ENCODE results near the gene KIF17.
"Not testable (repeated sequence)": the region's sequence is repeated elsewhere in the genome, so short reads cannot be mapped to it uniquely, and the experiment has no call there.

KIF17 gene

DNA sequence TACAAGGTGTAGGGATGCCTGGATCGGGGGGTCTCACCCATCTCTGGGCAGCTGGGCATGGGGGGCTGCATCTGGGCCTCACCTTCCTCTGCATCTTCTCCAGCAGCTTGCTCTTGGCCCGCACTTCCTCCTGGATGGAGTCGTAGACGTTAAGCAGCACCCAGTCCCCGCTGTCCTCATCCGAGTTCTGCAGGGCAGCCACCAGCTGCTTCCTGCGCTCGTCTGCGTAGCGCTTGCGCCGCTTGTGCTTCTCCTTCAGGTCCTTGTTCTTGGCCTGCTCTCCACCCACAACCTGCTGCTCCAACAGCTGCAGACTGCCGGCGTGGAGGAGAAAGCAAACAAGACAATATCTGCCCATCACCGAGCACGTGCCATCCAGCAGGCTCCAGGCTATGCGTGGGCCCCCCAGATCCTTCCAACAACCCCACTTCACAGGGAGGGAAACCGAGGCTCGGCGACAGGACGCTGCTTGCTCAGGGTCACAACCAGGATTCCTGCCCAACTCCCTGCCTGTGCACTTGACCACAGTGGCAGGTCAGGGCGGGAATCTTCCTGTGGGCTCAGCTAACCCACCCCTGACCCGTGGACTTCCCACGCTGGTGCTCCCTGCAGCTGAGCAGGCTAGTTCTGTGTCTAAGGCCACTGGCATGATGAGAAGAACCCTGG lies 35.1 kb downstream of the KIF17 start:
- Histone ChIP-seq H3K4me1 (ENCODE audit: control insufficient read depth, insufficient read depth, low read length) (no peaks in the 10 kb centered on the region), H3K27me3 (ENCODE audit: control insufficient read depth, insufficient read depth, low read length) (no peaks in the 10 kb centered on the region), H3K36me3 (ENCODE audit: control insufficient read depth, insufficient read depth, low read length) (peaks cover 13% of the 10 kb centered on the region), H3K9me3 (ENCODE audit: control insufficient read depth, insufficient read depth, low read length) (no peaks in the 10 kb centered on the region), H3K9ac (ENCODE audit: low read depth, low read length) (no peak overlapping the region), H3K4me3 (ENCODE audit: low read depth, low read length) (no peak overlapping the region)

DNA sequence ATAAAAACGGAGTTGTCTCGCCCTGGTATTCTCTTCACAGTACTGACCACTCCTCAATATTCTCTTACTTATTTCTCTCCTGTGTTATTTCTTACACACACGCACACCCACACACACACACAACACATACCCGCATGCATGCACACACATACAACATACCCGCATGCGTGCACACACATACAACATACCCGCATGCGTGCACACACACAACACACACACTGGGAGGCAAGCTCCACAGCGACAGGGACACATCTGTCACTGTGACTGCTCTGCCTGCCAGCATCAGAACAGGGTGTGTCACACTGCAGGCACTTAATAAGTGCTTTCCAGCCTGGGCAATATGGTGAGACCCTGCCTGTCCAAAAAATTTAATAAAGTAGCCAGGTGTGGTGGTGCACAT lies 35.8 kb downstream of the KIF17 start:
- Histone ChIP-seq H3K9ac (ENCODE audit: low read depth, low read length) (no peak overlapping the region), H3K36me3 (ENCODE audit: control insufficient read depth, insufficient read depth, low read length) (peaks cover 13% of the 10 kb centered on the region), H3K4me1 (ENCODE audit: control insufficient read depth, insufficient read depth, low read length) (no peaks in the 10 kb centered on the region), H3K27me3 (ENCODE audit: control insufficient read depth, insufficient read depth, low read length) (no peaks in the 10 kb centered on the region), H3K4me3 (ENCODE audit: low read depth, low read length) (no peak overlapping the region), H3K9me3 (ENCODE audit: control insufficient read depth, insufficient read depth, low read length) (no peaks in the 10 kb centered on the region)

DNA sequence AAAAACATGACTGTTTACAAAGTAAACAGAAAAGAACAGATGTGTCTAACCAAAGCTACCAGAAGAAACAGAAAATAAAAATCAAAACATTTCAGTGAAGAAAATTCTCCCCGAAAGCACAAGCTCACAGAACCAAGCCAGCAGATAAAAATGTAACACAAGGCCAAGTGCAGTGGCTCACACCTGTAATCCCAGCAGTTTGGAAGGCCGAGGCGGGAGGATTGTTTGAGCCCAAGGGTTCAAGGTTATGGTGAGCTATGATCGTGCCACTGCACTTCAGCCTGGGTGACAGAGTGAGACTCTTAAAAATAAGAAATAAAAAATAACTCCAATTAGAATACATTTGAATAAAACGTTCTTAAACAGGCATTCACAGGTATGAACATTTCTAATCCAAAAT lies 37.5 kb downstream of the KIF17 start:
- peaks cover 13% of the 10 kb centered on the region for H3K36me3 ChIP-seq (ENCODE audit: control insufficient read depth, insufficient read depth, low read length)
- H3K4me1 ChIP-seq (ENCODE audit: control insufficient read depth, insufficient read depth, low read length), result no peaks in the 10 kb centered on the region
- no peak overlapping the region for H3K4me3 ChIP-seq (ENCODE audit: low read depth, low read length)
- no peak overlapping the region for H3K9ac ChIP-seq (ENCODE audit: low read depth, low read length)
- H3K27me3 ChIP-seq (ENCODE audit: control insufficient read depth, insufficient read depth, low read length), result no peaks in the 10 kb centered on the region
- H3K9me3 ChIP-seq (ENCODE audit: control insufficient read depth, insufficient read depth, low read length), result no peaks in the 10 kb centered on the region

DNA sequence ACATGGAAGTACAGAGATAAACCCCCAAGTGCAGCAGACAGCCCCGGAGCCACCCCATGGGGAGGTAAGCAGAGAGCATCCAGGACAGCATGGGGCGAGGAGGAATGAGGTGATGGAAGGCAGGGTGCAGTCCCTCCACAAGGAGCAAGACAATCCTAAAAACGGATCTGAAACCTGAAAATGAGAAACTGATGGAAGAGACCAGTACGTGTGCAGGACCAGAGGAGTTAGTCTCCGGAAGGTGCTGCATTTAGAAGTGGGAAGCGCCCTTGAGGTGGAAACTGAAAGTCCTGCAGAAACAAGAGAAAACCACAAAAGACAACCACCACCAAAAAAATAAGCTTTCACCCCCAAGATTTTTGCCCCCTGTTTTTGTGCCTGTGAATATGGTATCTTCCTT lies 39.2 kb downstream of the KIF17 start:
- Histone ChIP-seq H3K27me3 (ENCODE audit: control insufficient read depth, insufficient read depth, low read length) (no peaks in the 10 kb centered on the region), H3K36me3 (ENCODE audit: control insufficient read depth, insufficient read depth, low read length) (peaks cover 13% of the 10 kb centered on the region), H3K4me1 (ENCODE audit: control insufficient read depth, insufficient read depth, low read length) (no peaks in the 10 kb centered on the region), H3K9me3 (ENCODE audit: control insufficient read depth, insufficient read depth, low read length) (no peaks in the 10 kb centered on the region), H3K4me3 (ENCODE audit: low read depth, low read length) (no peak overlapping the region), H3K9ac (ENCODE audit: low read depth, low read length) (no peak overlapping the region)

DNA sequence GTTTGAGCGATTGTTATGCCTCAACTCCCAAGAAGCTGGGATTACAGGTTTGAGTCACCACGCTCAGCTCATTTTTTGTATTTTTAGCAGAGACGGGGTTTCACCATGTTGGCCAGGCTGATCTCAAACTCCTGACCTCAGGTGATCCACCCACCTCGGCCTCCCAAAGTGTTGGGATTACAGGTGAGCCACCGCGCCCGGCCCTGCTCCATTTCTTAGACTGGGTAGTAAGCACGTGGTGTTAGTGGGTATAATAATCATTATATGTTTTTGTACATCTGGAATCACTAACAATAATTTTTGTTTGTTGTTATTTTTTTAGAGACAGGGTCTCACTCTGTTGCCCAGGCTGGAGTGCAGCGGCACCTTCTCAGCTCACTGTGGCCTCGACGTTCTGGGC lies 44.2 kb downstream of the KIF17 start:
- not testable (repeated sequence) for H3K4me1 ChIP-seq (ENCODE audit: control insufficient read depth, insufficient read depth, low read length); H3K4me3 ChIP-seq (ENCODE audit: low read depth, low read length); H3K9me3 ChIP-seq (ENCODE audit: control insufficient read depth, insufficient read depth, low read length); H3K9ac ChIP-seq (ENCODE audit: low read depth, low read length); H3K27me3 ChIP-seq (ENCODE audit: control insufficient read depth, insufficient read depth, low read length)
- peaks cover 16% of the 10 kb centered on the region for H3K36me3 ChIP-seq (ENCODE audit: control insufficient read depth, insufficient read depth, low read length)

DNA sequence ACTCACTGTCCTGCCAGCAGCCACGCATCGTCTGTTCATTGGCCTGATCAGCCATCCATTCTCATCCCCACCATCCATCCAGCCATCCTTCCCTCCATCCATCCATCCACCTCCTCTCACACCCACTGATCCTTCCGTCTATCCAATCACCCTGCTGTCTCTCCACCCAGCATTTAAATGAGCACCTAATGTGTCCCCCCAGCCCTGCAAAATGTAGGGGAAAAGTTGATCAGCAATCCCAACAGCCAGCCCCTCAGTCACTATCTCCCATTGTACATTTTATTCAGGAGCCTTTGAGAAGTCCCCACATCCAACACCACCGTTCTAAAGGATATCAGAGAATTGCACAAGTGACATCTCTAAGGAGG lies 45.6 kb downstream of the KIF17 start:
- Histone ChIP-seq H3K4me1 (ENCODE audit: control insufficient read depth, insufficient read depth, low read length) (no peaks in the 10 kb centered on the region), H3K9ac (ENCODE audit: low read depth, low read length) (no peak overlapping the region), H3K36me3 (ENCODE audit: control insufficient read depth, insufficient read depth, low read length) (peaks cover 16% of the 10 kb centered on the region), H3K9me3 (ENCODE audit: control insufficient read depth, insufficient read depth, low read length) (no peaks in the 10 kb centered on the region), H3K4me3 (ENCODE audit: low read depth, low read length) (no peak overlapping the region), H3K27me3 (ENCODE audit: control insufficient read depth, insufficient read depth, low read length) (no peaks in the 10 kb centered on the region)

DNA sequence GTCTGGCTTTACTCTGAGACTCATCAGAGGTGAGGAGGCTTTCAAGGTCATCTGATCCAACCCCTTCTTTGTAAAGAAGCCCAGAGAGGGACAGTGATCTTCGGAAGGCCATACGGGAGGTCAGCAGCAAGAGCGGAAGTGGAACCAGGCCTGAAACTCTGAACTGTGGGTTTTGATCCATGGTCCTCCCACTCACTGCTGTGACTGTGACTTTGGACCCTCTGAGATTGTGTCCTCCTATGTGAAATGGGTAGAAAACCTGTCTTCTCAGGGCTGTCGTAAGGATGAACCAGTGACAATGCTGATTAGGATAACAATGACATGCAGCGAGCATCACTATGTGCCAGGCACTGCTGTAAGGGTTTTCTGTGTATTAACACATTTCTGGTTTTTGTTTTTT lies 46.9 kb downstream of the KIF17 start:
- no peak overlapping the region for H3K9ac ChIP-seq (ENCODE audit: low read depth, low read length)
- no peaks in the 10 kb centered on the region for H3K4me1 ChIP-seq (ENCODE audit: control insufficient read depth, insufficient read depth, low read length)
- no peaks in the 10 kb centered on the region for H3K9me3 ChIP-seq (ENCODE audit: control insufficient read depth, insufficient read depth, low read length)
- no peak overlapping the region for H3K4me3 ChIP-seq (ENCODE audit: low read depth, low read length)
- no peaks in the 10 kb centered on the region for H3K27me3 ChIP-seq (ENCODE audit: control insufficient read depth, insufficient read depth, low read length)
- H3K36me3 ChIP-seq (ENCODE audit: control insufficient read depth, insufficient read depth, low read length), result peaks cover 16% of the 10 kb centered on the region

DNA sequence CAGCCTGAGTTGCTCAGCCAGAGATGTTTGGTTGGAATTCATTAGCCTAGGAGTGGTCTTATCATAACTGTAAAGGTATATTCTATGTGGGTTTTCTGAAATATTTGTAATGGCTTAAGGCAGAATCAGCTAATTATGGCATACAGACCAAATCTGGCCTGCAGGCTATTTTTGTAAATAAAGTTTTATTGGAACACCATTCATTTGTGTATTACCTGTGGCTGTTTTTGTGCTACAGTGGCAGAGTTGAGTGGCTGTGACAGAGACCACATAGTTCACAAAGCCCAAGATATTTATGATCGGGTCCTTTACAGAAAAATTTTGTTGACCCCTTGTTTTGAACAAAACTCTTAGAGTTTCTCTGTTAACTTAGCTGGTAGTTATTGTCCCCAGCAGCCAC lies 49.2 kb downstream of the KIF17 start:
- H3K9me3 ChIP-seq (ENCODE audit: control insufficient read depth, insufficient read depth, low read length), result no peaks in the 10 kb centered on the region
- no peaks in the 10 kb centered on the region for H3K4me1 ChIP-seq (ENCODE audit: control insufficient read depth, insufficient read depth, low read length)

DNA sequence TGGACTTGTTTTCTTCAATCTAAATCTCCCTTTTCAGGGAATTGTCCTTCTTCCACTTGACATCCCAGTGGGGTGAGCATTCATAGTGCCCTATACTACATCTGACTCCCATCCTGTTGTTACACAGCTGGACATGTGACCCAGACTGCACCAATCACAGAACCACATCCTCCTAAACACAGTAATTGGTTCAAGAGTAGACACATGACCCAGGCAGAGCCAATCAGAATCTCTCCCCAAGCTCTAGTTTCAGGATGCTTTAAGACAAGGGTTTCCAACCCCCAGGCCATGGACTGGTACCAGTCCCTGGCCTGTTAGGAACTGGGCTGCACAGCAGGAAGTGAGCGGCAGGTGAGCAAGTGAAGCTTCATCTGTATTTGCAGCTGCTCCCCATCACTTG lies 51.0 kb downstream of the KIF17 start:
- Histone ChIP-seq H3K36me3 (ENCODE audit: control insufficient read depth, insufficient read depth, low read length) (peaks cover 14% of the 10 kb centered on the region), H3K27me3 (ENCODE audit: control insufficient read depth, insufficient read depth, low read length) (no peaks in the 10 kb centered on the region), H3K9me3 (ENCODE audit: control insufficient read depth, insufficient read depth, low read length) (no peaks in the 10 kb centered on the region), H3K4me1 (ENCODE audit: control insufficient read depth, insufficient read depth, low read length) (no peaks in the 10 kb centered on the region), H3K4me3 (ENCODE audit: low read depth, low read length) (no peak overlapping the region), H3K9ac (ENCODE audit: low read depth, low read length) (no peak overlapping the region)

More for the DNA sequence above, 49.2 kb downstream of the KIF17 start:
- Histone ChIP-seq H3K4me3 (ENCODE audit: low read depth, low read length) (no peak overlapping the region), H3K27me3 (ENCODE audit: control insufficient read depth, insufficient read depth, low read length) (no peaks in the 10 kb centered on the region), H3K36me3 (ENCODE audit: control insufficient read depth, insufficient read depth, low read length) (peaks cover 16% of the 10 kb centered on the region), H3K9ac (ENCODE audit: low read depth, low read length) (no peak overlapping the region)

DNA sequence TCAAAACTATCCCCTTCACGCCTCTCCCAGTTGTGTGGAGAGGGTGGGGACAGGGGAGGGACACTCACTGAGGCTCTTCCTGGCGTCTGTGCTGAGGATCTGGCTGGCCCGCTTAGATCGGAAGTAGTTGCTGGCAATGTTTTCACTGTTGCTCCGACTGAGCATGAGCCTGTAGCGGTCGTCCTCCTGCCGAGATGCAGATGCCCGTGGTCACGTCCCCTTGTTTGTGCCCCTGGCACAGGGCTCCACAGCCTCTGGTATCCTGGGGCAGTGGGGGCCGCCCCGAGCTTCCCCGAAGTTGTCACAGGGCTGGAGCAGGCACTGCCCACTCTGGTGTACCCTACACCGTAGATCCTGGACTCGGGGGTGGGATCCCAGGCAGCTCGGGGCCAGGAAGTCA lies 51.7 kb downstream of the KIF17 start:
- no peak overlapping the region for H3K4me3 ChIP-seq (ENCODE audit: low read depth, low read length)
- H3K36me3 ChIP-seq (ENCODE audit: control insufficient read depth, insufficient read depth, low read length), result peaks cover 8% of the 10 kb centered on the region
- no peaks in the 10 kb centered on the region for H3K9me3 ChIP-seq (ENCODE audit: control insufficient read depth, insufficient read depth, low read length)
- H3K9ac ChIP-seq (ENCODE audit: low read depth, low read length), result no peak overlapping the region
- H3K4me1 ChIP-seq (ENCODE audit: control insufficient read depth, insufficient read depth, low read length), result no peaks in the 10 kb centered on the region
- H3K27me3 ChIP-seq (ENCODE audit: control insufficient read depth, insufficient read depth, low read length), result no peaks in the 10 kb centered on the region

DNA sequence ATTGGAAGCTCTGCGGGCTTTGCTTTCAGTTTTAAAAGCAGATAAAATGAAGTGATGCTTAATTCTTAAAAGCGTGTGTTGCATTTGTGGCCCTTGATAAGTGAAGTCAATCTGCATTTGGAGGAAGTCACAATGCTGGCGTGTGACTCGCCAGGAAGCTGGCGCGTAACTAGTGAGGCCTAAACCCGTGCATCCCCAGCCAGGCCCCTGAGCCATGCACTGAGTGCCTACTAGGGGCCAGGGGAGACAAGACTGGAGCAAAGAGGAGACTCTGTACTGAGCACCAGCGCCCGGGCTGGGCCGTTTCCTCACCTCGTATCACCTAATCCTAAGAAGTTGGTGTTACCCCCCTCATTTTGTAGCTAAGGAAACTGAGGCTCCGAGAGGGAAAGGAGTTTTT lies 52.1 kb downstream of the KIF17 start:
- H3K4me3 ChIP-seq (ENCODE audit: low read depth, low read length), result no peak overlapping the region
- H3K9me3 ChIP-seq (ENCODE audit: control insufficient read depth, insufficient read depth, low read length), result no peaks in the 10 kb centered on the region
- peaks cover 4% of the 10 kb centered on the region for H3K36me3 ChIP-seq (ENCODE audit: control insufficient read depth, insufficient read depth, low read length)
- no peak overlapping the region for H3K9ac ChIP-seq (ENCODE audit: low read depth, low read length)
- H3K27me3 ChIP-seq (ENCODE audit: control insufficient read depth, insufficient read depth, low read length), result no peaks in the 10 kb centered on the region
- H3K4me1 ChIP-seq (ENCODE audit: control insufficient read depth, insufficient read depth, low read length), result no peaks in the 10 kb centered on the region

DNA sequence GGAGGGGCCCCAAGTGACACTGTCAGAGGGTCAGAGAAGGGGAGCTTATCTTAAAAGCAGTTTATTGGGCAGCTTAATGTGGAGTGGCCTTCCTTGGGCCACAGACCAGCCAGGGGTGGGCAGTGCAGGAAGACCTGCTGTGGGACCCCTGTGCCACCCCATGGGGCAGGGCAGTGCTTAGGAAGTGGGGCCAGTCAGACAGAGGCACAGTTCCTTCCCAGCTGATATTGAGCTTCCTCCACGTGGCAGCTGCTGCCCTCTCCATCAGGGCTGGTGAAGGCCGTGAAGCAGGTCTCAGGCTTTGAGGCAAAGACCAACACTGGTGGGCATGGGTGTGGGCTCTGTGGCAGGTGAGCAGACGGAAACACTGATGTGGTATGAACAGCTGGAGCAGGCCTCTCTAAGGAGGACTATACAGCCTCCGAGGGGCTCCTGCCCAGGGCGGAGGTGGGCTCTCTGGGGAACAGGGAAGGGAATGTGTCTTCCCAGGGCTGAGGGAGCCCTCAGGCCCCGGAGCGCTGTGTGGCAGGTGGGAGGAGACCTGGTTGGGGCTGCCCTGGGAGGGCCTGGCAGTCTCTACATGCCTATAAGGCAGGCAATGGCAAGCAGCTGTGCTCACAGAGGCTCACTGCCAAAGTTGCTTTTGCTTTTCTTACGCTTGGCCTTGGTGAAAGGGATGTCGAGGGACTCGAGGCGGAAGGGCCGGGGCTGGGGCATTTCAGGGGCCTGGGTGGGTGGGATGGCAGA lies 53.7 kb downstream of the KIF17 start:
- no peak overlapping the region for H3K4me3 ChIP-seq (ENCODE audit: low read depth, low read length)
- no peaks in the 10 kb centered on the region for H3K9me3 ChIP-seq (ENCODE audit: control insufficient read depth, insufficient read depth, low read length)
- H3K9ac ChIP-seq (ENCODE audit: low read depth, low read length), result no peak overlapping the region
- no peaks in the 10 kb centered on the region for H3K4me1 ChIP-seq (ENCODE audit: control insufficient read depth, insufficient read depth, low read length)
- H3K27me3 ChIP-seq (ENCODE audit: control insufficient read depth, insufficient read depth, low read length), result no peaks in the 10 kb centered on the region
- H3K36me3 ChIP-seq (ENCODE audit: control insufficient read depth, insufficient read depth, low read length), result no peaks in the 10 kb centered on the region
